ENCODE results near the gene PPM1A.

PPM1A gene

DNA sequence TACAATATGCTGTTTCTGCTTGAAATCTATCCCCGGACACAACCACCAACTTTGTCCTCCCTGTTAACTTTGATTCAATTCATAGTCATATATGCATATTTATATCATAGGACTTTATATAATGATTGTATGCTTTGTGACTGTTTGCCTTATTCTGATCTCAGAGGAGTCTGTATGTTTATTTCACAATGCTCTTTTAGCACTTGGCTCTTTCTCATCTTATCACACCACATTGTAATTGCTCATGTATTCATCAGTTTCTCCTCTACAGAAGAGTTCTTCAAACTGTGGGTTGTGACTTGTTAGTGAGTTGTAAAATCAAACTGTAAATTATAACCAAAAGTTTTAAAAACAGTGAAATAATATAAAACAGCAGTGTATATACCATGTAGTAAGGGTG is 21.7 kb upstream of the PPM1A start:
- no peak for DNase-seq

DNA sequence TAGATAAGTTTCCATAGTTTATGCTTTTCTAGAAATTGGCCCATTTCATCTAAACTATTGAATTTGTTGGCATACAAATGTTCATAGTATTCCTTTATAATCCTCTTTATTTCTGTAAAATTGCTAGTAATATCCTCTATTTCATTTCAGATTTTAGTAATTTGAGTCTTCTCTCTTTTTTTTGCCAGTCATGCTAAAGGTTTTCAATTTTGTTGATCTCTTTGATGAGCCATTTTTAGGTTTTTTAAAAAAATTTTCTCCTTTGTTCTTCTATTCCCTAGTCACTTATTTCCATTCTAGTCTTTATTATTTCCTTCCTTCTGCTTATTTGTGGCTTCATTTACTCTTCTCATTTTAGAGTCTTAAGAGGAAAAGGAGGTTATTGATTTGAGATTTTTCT is 19.4 kb upstream of the PPM1A start:
- no peak for DNase-seq

DNA sequence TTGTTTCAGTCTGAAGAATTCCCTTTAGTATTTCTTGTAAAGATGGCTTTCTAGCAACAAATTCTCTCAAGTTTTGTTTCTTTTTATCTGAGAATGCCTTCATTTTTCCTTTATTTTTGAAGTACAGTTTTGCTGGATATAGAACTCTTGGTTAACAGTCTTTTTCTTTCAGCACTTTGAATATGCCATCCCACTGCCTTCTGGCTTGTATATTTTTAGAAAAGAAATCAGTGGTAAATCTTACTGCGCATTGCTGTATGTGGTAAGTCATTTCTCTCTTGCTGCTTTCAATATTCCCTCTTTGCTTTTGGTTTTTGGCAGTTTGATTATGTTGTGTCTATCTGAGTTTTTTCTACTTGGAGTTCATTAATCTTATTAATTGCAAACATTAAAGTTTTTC is 16.8 kb upstream of the PPM1A start:
- DNase-seq: no peak

DNA sequence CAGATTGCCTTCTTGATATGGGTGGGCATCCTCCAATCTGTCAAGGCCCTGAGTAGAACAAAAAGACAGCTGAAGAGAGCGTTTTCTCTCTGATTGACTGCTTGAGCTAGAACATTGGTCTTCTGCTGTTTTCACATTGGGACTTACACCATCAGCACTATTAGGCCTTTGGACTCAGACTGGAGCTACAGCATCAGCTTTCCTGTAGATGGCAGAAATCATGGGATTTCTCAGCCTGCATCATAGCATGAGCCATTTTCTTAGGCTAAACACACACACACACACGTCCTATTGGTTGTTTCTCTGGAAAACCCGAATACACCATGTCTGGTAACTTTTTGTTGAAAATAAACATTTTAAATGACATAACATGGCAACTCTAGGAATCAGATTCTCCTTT is 15.8 kb upstream of the PPM1A start:
- no peak for DNase-seq

DNA sequence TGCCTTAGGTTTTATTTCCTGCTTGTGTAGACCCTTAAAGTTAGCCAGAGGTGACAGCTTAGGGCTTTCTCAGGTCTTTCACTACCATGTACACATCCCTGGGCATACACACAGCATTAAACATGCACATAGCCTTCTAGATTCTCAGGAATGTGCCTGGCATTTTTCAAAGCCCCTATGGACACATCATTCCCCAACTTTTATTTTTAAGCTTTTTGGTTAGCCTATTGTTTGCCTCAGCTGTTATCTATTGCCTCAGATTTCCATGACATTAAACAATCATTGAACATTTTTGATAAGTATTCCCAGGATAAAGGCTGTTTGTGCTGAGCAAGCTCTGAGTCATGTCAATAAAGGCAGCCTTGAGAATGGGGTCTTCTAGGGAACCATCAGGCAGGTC is 15.1 kb upstream of the PPM1A start:
- DNase-seq: no peak

DNA sequence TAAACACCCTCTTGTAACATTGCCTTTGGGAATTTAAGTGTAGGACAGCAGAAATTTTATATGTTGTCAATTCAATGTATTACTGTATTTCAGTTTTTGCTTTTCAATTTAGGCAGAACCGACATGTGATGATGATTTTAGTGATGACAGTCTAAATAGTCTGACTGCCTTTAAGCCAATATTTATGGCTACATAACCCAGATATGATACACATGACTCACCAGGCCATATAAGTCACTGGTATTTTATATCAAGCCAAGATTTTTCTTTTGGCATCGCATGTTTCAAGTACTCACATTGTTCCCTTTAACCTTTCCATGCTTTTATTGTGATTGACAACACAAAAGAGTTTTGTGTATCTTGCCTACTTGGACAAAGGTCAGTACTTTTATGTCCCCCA is 13.6 kb upstream of the PPM1A start:
- no peak for DNase-seq

DNA sequence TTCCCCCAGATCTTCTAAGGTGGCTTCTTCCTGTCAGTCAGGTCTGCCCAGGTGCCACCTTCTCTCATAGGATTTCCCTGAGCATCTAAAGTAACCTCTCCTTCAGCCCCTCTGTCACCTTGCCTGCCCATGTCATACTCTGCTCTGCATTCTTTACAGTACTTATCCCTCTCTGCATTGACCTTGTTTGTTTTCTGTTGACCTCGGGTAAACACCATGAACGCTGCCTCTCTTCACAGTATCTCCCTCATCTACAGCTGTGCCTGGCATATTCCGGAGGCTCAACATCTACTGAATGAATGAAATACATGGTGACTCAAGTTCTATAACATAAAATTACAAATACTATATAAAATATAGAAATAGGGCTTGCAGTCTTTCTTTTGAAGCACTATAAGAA is 10.1 kb upstream of the PPM1A start:
- DNase-seq: no peak

DNA sequence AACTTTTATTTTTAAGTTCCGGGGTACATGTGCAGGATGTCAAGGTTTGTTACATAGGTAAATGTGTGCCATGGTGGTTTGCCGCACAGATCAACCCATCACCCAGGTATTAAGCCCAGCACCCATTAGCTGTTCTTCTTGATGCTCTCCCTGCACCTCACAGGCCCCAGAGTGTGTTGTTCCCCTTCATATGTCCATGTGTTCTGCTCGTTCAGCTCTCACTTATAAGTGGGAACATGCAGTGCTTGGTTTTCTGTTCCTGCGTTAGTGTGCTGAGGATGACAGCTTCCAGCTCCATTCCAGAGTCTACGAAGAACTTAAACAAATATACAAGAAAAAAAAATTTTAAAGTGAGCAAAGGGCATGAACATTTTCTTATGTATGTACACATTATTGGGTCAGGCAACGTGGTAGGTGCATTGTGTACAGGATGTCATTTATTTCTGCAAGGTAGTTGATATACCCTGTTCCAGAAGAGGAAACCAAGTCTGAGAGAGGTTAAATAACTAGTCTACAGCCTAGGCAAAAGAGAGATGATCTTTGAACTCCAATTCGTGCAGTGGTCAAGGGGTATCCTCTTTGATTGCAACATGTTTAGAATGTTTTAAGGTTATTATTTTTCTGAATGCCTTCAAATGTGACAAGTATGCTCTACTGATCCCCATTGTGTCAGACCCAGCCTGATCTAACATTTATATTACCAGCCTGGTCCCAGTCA is 8.7 kb upstream of the PPM1A start:
- DNase-seq: no peak

DNA sequence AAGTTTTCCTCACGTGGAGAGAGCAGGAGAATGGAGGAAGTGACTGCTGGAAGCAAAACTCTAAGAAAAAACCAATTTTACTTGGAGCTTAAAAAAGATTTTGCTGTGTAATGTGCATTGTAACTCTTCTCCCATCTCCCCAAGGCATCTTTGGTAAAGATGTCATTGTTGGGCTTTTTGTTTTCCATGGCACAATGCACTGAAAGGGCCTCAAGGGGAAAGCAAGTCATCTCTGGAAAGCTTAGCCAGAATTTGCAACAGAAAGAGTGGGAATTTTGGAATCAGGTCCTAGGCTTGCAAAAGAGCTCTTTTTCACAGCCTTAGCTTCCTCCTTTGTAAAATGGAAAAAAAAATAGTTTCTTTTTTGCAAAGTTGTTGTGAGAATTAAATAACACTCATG is 7.9 kb upstream of the PPM1A start:
- DNase-seq: no peak

DNA sequence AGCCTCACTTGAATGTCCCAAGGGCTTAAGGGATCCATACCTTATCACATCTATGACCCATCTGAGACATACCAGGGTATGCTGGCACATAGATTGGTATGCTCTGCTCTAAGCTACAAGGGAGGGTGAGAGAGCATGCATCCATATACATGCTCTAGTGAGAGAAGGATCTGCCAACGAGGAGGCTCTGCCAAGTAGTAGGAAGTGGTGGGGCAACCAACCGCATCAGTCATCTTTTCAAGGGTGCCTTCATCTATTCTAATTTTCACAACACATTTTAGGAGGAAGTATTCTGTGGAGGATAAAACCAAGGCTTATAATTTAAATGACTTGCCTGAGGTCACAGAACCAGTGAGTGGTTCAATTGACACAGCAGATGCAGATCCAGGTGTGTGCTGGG is 6.6 kb upstream of the PPM1A start:
- DNase-seq: no peak

DNA sequence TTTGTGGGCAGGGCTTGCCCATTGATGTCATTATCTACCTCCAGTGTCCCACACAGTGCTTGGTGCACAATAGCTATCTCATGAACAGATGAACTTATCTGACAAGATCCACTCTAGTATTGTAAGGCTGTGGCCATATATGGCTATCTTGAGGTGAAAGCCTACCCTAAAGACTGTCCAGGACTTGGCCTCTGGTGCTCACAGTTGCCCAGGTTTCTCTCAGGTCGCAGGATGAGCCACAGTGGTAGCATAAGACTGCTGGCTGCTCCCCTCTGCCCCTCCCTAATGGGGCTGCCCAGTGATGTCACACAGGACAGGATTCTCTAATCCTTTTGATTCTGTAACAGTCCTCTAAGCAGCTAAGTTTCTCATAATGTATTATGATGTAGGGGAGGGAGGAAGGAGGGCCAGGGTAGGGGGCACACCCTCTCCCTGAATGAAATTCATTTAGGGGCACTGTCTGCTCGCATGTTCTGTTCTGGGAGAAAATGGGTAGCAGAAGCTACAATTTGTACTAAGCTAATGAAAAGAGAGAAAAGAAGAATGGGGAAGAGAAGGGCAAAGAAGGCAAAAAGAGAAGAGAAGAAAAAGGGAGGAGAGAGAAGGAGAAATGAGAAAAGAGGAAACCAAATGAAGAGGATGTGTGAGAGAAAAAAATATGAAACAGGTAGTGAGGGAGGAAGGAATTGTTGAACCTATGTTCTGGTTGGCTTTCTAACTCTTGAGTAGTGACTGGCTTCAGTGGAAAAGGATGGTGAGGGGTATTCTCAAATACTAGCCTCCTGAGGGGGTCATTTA is 3.4 kb upstream of the PPM1A start:
- DNase-seq: no peak

DNA sequence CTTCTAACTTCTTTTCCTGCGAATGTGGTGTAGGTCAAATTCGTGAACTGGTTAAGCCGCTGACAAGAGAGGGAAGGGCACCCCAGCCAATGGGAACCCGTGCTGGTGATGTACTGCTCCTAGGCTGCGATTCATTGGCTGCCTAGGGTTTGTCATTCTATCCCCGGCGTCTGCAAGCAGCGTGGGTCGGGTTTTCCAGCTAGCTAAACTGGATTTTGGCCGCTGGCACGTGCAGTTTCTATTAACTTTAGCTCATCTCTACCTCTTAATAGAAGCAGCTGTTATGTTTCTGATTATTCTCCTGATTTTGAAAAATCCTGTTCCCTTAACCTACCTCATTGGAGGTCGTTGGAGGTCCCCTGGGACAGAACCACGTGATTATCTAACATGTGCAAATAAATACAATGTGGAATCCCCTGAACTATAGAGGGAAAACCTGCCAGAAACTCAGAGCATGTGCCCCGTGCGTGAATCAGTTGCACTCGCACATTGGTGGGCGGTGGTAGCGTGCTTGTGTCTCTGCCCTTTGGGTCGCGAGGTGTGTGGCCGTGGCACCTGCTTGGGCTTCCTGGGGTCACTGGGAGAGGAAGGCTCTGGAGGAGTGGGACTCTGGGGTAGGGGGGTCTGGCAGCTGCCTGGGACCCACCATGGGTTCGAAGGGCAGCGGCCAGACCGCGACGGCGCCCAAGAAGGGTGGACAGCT is 876 bp upstream of the PPM1A start:
- peak; percentile 78 for DNase-seq

DNA sequence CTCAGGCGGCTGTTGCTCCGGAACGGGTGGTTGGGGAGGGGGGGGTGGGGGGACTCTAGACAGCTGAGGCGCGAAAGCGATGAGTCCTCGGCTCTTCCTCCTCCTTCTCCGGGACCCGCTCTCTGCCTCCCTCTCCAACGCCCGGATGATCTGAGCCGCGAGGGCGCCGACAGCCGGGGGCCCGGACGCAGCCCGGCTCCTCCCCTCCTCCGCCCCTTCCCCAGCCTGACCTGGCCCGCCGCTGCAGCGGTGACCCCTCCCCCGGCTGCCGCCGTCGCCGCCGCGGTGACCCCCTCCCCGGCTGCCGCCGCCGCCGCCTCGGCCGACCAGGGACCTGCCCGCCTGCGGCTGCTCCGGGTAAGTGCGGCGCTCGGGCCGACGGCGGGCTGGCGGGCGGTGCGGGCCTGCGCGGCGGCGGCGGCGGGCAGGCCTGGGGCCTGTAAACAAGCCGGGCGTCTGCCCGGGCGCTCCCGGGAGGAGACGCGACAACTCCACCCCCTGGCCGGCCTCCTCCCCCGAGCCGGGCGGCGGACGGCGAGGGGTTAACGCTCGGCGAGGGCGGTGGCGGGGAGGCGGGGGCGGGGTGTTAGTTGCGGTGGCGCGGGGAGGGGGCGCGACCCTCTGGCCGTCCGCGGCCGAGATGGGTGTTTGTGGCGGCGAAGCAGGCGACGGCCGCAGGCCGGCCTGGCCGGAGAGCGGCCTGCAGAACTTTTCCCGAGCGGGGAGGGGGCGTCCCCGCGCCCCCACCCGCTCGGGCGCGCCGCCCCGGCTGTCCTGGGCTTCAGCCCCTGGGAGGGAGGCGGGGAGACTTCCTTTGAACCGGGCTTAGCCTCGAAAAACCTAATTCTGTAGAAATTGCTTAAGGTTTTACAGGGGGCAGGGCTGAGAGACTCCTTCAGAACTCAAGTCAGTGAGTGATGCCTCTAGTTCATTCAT is 568 bp downstream of the PPM1A start:
- peak; percentile 85 for DNase-seq

DNA sequence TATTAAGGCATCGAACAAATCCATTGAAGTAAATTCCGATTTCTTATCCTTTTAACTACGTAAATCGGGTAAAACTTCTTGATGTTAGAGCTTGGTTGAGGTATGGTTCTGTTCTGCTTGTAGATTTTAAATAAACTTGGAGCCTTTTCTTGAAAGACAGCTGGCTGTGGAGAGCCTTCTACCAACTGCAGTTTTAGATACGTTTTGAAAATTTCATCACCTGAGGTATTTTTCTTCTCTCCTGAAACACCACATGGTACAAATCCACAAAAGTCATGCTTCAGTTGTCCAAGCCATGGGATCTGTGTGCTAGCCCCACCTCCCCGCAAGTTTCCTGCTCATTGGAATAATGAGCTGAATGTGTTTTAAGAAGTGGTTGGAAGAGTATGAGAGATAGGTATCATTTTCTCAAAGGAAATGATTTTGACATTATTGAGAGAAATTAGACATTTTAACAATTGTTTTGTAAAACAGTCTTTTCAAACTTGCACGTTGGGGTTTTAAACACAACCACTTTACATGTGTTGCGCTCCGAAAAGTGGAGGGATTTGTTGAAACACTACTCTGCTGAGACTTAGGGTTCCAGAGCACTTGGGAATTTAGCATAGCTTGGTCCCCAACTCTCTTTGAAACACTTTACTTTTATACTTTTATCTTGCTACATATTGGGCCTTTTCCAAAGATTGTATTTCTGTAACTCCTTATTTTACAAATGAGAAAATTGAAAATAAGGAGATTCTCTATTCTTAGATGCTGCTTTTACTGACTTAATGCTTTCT is 1.4 kb downstream of the PPM1A start:
- DNase-seq: no peak

DNA sequence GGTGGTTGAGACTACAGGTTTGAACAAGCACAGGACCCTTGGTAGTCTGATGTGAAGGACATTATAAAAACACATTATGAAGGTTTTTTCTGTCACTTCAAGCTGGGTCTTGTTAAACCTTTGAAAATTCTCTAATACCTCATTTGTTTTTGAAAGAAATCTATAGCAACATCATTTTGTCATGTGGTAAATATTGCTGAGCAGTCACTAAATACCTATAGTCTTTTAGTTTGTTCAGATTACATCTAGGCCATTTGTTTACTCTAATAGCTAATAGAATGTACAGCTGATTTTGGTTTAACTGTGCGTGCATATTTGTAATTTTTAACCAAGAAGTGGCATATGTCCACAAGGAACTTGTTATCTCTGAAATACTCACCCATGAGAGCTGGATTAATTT is 2.9 kb downstream of the PPM1A start:
- DNase-seq: no peak

DNA sequence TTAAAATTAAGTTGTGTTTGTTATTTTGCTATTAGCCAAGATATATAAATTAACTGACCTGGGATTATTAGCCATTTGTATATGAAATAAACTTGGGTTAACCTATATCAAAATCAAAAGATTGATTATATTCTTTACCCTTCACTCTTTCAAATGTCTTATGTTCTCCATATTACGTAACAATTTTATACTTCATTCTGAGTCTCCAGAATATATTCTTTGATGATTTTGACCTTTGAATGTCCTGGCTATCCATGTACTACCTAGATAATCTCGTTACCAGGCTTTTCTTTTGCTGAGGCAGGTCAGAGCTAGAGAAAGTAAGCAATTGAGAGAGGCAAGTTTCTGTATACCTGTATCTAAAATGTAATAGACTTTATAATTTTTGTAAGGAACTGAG is 3.6 kb downstream of the PPM1A start:
- no peak for DNase-seq

DNA sequence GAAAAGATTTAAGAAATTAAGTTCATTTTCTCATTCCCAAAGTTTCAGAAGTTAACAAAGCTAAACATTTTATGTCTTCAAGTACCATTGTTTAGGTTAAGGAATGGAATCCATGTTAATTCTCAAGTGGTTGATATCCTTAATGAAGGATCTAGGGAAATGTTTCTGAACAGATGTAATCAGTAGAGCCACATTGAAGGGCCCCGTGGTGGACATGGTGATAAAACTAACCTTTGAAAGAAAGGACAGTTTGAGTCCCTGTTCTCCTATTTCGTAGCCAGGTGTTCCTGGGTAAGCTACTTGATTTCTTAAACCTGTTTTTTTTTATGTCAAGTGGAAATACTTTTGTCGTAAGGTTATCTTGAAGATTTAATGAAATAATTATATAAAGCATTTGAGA is 4.6 kb downstream of the PPM1A start:
- no peak for DNase-seq

DNA sequence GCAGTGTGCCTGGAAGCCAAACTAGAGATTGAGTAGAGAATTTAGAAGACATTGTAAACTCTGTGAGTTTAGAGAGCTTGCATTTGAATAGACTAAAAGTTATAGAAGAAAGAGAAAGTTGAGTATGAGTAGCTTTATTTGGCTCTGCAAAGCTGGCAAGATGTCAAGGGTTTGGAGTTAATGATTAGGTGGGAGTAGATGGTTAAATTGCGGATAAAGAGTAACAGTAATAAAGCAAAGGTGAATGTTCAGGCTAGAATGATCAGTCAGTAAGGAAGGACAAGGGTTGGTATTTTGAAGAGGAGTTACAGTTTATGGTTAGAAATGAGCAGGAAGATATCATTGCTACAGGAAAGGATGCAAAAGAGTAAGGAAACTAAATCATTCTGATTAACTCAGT is 5.2 kb downstream of the PPM1A start:
- no peak for DNase-seq

DNA sequence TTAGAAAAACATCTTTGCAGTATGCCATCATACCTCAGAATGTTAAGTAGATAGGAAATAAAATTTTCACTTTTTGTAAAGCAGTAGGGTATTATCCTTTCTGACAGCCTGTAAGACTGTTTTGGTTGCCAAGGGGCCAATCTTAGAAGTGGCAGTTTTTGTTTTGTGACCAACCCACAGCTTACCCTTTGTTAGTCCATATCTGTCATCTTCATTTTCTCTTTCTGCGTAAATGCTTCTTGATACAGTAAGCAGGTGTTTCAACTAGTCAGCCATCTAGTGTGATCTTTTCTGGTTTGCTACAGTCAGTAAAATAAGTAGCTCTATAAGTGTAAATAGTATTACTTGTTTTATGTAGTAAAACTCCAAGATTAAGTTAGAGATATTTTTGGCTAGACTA is 8.8 kb downstream of the PPM1A start:
- no peak for DNase-seq

DNA sequence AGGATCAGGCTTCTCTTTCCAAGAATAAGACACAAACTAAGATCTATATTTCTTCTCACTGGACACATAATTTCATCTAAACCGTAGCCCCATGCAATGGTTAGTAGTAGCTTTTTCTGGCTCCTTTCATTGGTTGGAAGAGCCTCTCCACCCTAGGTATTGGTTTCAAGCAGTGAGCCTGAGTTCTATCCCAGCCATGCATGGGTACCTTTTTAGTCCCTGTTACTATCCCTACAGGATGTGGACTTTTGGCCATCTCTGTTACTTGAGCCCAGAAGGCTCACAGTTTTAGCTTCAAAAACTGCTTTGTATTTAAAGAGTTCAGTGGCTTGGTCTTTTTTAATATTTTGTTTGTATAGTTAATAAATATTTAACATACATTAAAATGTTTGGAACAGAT is 16.1 kb downstream of the PPM1A start:
- no peak for DNase-seq

DNA sequence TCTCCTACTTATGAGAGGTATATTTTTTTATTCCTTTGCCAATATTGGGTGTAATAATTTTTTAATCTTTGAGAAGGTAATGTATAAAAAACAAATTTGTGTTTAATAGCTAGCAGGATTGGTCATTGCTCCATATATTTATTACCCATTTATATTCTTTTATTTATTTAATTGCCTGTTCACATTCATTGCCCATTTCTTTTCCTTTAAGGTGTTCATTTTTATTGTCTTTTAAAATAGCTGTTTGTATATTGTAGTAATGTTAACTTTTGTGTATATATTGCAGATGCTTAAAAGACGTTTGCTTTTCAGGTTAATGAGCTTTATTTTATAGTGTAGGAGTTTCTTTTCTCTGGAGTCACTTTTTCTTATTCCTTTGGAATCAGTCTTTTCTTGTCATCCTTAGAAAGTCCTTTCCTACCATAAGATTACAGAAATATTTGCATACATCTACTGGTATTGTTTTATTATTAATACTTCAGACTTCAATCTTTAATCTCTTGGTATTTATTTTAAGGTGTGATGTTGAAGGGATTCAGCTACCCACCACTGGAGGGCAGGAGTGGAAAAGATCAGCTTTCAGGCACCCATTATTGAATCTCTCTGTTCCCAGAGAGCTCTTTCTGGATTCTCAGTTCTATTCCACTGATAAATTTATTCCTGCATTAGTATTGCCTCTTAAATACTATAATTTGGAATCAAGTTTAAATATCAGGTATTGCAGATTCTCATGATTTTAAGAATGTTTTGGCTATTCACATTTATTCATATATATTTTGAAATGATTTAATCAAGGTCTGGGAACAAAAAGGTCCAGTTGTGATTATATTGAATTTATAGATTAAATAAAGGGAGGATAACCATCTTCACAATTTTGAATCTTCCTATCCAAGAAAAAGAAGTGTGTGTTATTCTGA is 17.3 kb downstream of the PPM1A start:
- no peak for DNase-seq
